Measurements from ENCODE around the gene FURIN.
A peak's percentile ranks its signal among the peaks of the same experiment; 100 is the strongest.
"Not testable (repeated sequence)": the region's sequence is repeated elsewhere in the genome, so short reads cannot be mapped to it uniquely, and the experiment has no call there.

FURIN gene

GRCh38 chr15:90916461-90916860 is 48.1 kb downstream of the FURIN start:
- DNase-seq (ENCODE audit: low read depth) = no peak

GRCh38 chr15:90917569-90917968 is 49.2 kb downstream of the FURIN start:
- DNase-seq (ENCODE audit: low read depth) = no peak

- DNase-seq (ENCODE audit: low read depth) = no peak
Measured at GRCh38 chr15:90918034-90918788, 49.8 kb downstream of the FURIN start.

- DNase-seq (ENCODE audit: low read depth) = no peak
Measured at GRCh38 chr15:90918835-90919234, 50.4 kb downstream of the FURIN start.

GRCh38 chr15:90921887-90922286 is 53.5 kb downstream of the FURIN start:
- DNase-seq (ENCODE audit: low read depth) = no peak

GRCh38 chr15:90922712-90923322 is 54.4 kb downstream of the FURIN start:
- DNase-seq (ENCODE audit: low read depth) = not testable (repeated sequence)

GRCh38 chr15:90924375-90924774 is 56.0 kb downstream of the FURIN start:
- no peak for DNase-seq (ENCODE audit: low read depth)

- not testable (repeated sequence) for DNase-seq (ENCODE audit: low read depth)
Measured at GRCh38 chr15:90926766-90927165, 58.4 kb downstream of the FURIN start.

- DNase-seq (ENCODE audit: low read depth) = not testable (repeated sequence)
Measured at GRCh38 chr15:90928106-90928505, 59.7 kb downstream of the FURIN start.

GRCh38 chr15:90929246-90930019 is 61.0 kb downstream of the FURIN start:
- no peak for DNase-seq (ENCODE audit: low read depth)

GRCh38 chr15:90930861-90931574 is 62.6 kb downstream of the FURIN start:
- DNase-seq (ENCODE audit: low read depth) = no peak

GRCh38 chr15:90931575-90931827 is 63.1 kb downstream of the FURIN start:
- no peak for DNase-seq (ENCODE audit: low read depth)

- DNase-seq (ENCODE audit: low read depth) = peak; percentile 88
Measured at GRCh38 chr15:90931828-90932659, 63.7 kb downstream of the FURIN start, which contains the start of gene HDDC3. TSS of gene HDDC3 (minus strand) at chr15:90932549. CDS start at chr15:90932540, 9 bp downstream.

- no peak for DNase-seq (ENCODE audit: low read depth)
Measured at GRCh38 chr15:90932660-90932991, 64.2 kb downstream of the FURIN start.
